ENCODE results near the gene SMG6.

- TF ChIP-seq CTCF (IDR thresholded peaks at IDR 0.05; ENCODE audit: low read depth, low read length) (no peak), EZH2phosphoT487 (IDR thresholded peaks at IDR 0.05; ENCODE audit: low read depth) (no peak)
Observed at GRCh38 chr17:2157081-2157480, 146.5 kb downstream of the SMG6 start.
